ENCODE measurements around the gene ANK2.

The ANK2 gene

GRCh38 chr4:113273721-113274220 is 224.3 kb downstream of the ANK2 start:
- in situ Hi-C loops (cut with HindIII; ENCODE audit: low sequenced_read_pairs), result no loop called here

GRCh38 chr4:113276464-113277170 is 227.2 kb downstream of the ANK2 start:
- in situ Hi-C loops (cut with HindIII; ENCODE audit: low sequenced_read_pairs), result no loop called here

- in situ Hi-C loops (cut with HindIII; ENCODE audit: low sequenced_read_pairs), result no loop called here
Observed at GRCh38 chr4:113278324-113278934, 229.0 kb downstream of the ANK2 start.

- in situ Hi-C loops (cut with HindIII; ENCODE audit: low sequenced_read_pairs), result no loop called here
Observed at GRCh38 chr4:113285501-113285900, 236.0 kb downstream of the ANK2 start.

- in situ Hi-C loops (cut with HindIII; ENCODE audit: low sequenced_read_pairs), result no loop called here
Observed at GRCh38 chr4:113288257-113288656, 238.8 kb downstream of the ANK2 start.

- in situ Hi-C loops (cut with HindIII; ENCODE audit: low sequenced_read_pairs), result no loop called here
Observed at GRCh38 chr4:113288696-113289095, 239.2 kb downstream of the ANK2 start.

- in situ Hi-C loops (cut with HindIII; ENCODE audit: low sequenced_read_pairs), result no loop called here
Observed at GRCh38 chr4:113289766-113290165, 240.3 kb downstream of the ANK2 start.

GRCh38 chr4:113290666-113291065 is 241.2 kb downstream of the ANK2 start:
- in situ Hi-C loops (cut with HindIII; ENCODE audit: low sequenced_read_pairs), result no loop called here

GRCh38 chr4:113292371-113293042 is 243.1 kb downstream of the ANK2 start:
- in situ Hi-C loops (cut with HindIII; ENCODE audit: low sequenced_read_pairs), result no loop called here

- in situ Hi-C loops (cut with HindIII; ENCODE audit: low sequenced_read_pairs), result no loop called here
Observed at GRCh38 chr4:113293043-113293560, 243.6 kb downstream of the ANK2 start.

GRCh38 chr4:113293674-113294073 is 244.2 kb downstream of the ANK2 start:
- in situ Hi-C loops (cut with HindIII; ENCODE audit: low sequenced_read_pairs), result no loop called here

GRCh38 chr4:113294908-113295307 is 245.5 kb downstream of the ANK2 start:
- in situ Hi-C loops (cut with HindIII; ENCODE audit: low sequenced_read_pairs), result no loop called here

GRCh38 chr4:113300471-113300928 is 251.0 kb downstream of the ANK2 start:
- in situ Hi-C loops (cut with HindIII; ENCODE audit: low sequenced_read_pairs), result no loop called here

- in situ Hi-C loops (cut with HindIII; ENCODE audit: low sequenced_read_pairs), result no loop called here
Observed at GRCh38 chr4:113302051-113302450, 252.6 kb downstream of the ANK2 start.

- in situ Hi-C loops (cut with HindIII; ENCODE audit: low sequenced_read_pairs), result no loop called here
Observed at GRCh38 chr4:113303315-113303714, 253.9 kb downstream of the ANK2 start.

- in situ Hi-C loops (cut with HindIII; ENCODE audit: low sequenced_read_pairs), result no loop called here
Observed at GRCh38 chr4:113311047-113311446, 261.6 kb downstream of the ANK2 start.

GRCh38 chr4:113312529-113312928 is 263.1 kb downstream of the ANK2 start:
- in situ Hi-C loops (cut with HindIII; ENCODE audit: low sequenced_read_pairs), result no loop called here

- in situ Hi-C loops (cut with HindIII; ENCODE audit: low sequenced_read_pairs), result no loop called here
Observed at GRCh38 chr4:113314426-113314825, 265.0 kb downstream of the ANK2 start.

GRCh38 chr4:113316879-113317278 is 267.4 kb downstream of the ANK2 start:
- in situ Hi-C loops (cut with HindIII; ENCODE audit: low sequenced_read_pairs), result no loop called here

GRCh38 chr4:113317523-113317922 is 268.1 kb downstream of the ANK2 start:
- in situ Hi-C loops (cut with HindIII; ENCODE audit: low sequenced_read_pairs), result no loop called here

- in situ Hi-C loops (cut with HindIII; ENCODE audit: low sequenced_read_pairs), result no loop called here
Observed at GRCh38 chr4:113322736-113323135, 273.3 kb downstream of the ANK2 start.
